Astrocyte (in vitro differentiated cells and primary cell): ENCODE results near the gene LINC00237.

Experiments
- EZH2 ChIP-seq: IDR thresholded peaks from 2 replicates; pipeline ENCODE4 v1.6.1; 2012; ENCODE audit warnings: mild to moderate bottlenecking, low read length, inconsistent platforms; ENCODE audit not compliant: insufficient read depth
- TF ChIP-seq, protein P1 (sequence below): IDR thresholded peaks from 2 replicates; pipeline ENCODE4 v1.5.1; 2011; ENCODE audit warnings: low read depth, mild to moderate bottlenecking, inconsistent platforms, low read length, moderate library complexity; ENCODE audit not compliant: insufficient read depth

DNA sequence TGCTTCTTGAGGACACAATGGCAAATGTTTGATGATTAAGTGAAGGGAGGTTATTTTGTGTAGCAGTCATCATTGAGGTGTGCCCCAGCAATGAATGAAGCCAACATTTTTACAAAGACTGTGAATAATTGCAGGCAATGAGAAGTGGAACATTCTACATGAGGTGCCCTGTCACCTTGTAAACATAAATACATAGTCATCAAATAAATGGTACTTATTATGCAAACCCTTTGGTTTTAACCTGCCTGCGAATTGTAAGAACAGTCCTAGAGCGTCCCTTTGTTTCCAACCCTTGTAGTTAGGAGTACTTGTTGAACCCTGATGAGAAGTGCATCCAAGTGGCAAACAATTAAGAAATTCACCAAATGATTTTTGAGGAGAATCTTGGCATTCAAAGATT is 12.6 kb upstream of the LINC00237 start:
- no peak for TF ChIP-seq EZH2
- TF ChIP-seq, protein P1, sequence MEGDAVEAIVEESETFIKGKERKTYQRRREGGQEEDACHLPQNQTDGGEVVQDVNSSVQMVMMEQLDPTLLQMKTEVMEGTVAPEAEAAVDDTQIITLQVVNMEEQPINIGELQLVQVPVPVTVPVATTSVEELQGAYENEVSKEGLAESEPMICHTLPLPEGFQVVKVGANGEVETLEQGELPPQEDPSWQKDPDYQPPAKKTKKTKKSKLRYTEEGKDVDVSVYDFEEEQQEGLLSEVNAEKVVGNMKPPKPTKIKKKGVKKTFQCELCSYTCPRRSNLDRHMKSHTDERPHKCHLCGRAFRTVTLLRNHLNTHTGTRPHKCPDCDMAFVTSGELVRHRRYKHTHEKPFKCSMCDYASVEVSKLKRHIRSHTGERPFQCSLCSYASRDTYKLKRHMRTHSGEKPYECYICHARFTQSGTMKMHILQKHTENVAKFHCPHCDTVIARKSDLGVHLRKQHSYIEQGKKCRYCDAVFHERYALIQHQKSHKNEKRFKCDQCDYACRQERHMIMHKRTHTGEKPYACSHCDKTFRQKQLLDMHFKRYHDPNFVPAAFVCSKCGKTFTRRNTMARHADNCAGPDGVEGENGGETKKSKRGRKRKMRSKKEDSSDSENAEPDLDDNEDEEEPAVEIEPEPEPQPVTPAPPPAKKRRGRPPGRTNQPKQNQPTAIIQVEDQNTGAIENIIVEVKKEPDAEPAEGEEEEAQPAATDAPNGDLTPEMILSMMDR, result no peak
